Eye (tissue), 1 donor: ENCODE data around the gene STRADB.
A peak's percentile ranks its signal among the peaks of the same experiment; 100 is the strongest.
"Not testable (repeated sequence)": the region's sequence is repeated elsewhere in the genome, so short reads cannot be mapped to it uniquely, and the experiment has no call there.

ENCODE experiments used
- DNase-seq: peaks from one replicate; pipeline ENCODE4 v3.0.0-alpha.2; 2015

Gene STRADB, protein sequence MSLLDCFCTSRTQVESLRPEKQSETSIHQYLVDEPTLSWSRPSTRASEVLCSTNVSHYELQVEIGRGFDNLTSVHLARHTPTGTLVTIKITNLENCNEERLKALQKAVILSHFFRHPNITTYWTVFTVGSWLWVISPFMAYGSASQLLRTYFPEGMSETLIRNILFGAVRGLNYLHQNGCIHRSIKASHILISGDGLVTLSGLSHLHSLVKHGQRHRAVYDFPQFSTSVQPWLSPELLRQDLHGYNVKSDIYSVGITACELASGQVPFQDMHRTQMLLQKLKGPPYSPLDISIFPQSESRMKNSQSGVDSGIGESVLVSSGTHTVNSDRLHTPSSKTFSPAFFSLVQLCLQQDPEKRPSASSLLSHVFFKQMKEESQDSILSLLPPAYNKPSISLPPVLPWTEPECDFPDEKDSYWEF

DNA sequence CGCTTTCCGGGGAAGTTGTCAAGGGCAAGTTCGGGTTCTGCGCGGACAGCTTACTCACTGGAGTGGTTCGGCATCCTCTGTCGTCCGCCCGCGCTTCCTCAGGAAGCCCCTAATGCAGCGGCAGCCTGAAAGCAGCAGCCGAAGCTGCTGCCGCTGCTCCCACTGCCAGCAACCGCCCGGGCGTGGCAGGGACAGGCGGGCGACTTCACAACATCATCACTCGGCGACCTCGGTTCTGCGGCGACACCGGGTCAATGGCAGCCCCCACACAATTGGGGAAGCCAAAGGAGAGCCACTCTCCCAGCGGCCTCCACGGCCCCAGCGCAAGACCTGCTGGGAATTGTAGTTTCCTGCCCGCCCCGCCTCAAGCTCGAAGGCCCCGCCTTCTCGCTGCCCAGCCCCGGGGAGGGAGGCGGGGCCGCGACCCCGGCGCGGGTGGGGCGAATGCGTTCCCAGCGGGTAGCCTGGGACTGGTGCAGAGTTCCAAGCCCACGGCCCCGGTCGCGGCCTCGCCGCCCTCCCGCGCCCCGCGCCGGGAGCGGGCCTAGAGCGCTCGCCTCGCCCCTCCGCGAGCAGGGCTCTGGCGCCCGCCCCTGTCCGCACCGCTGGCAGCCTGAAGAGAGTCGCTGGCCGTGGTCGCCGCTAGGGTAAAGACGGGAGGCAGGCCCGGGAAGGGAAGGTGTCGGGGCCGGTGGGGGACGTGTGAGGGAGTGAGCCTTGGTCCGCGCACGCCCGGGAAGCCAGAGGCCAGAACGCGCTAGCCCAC, at the start of gene STRADB, which contains the start of gene TRAK2:
TSS of gene STRADB (plus strand) at position 449 of the 766 bp plus-strand sequence. CDS start 3,101 bp downstream, outside the sequence.
TSS of gene TRAK2 (minus strand) at position 167 of the 766 bp plus-strand sequence. CDS start 30,951 bp downstream, outside the sequence.
- DNase-seq, result peak; percentile 98

DNA sequence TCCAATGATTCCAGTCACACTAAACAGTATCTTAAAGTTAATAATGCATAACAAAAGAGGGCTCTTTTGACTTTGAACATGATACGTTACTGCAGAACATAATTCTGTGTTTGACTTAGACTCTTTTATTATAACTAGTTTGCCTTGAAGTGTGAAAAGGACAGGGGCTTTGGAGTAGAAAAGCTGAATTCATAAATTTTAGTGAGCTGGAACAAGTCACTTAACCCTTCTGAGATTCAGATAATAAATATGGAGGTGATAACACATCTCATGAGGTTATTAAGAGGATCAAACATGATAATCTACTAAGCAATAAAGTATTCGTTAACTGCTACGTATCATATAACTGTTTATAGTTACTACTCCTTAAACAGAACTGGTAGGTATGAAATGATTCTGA, 49.7 kb upstream of the STRADB start:
- DNase-seq, result no peak

DNA sequence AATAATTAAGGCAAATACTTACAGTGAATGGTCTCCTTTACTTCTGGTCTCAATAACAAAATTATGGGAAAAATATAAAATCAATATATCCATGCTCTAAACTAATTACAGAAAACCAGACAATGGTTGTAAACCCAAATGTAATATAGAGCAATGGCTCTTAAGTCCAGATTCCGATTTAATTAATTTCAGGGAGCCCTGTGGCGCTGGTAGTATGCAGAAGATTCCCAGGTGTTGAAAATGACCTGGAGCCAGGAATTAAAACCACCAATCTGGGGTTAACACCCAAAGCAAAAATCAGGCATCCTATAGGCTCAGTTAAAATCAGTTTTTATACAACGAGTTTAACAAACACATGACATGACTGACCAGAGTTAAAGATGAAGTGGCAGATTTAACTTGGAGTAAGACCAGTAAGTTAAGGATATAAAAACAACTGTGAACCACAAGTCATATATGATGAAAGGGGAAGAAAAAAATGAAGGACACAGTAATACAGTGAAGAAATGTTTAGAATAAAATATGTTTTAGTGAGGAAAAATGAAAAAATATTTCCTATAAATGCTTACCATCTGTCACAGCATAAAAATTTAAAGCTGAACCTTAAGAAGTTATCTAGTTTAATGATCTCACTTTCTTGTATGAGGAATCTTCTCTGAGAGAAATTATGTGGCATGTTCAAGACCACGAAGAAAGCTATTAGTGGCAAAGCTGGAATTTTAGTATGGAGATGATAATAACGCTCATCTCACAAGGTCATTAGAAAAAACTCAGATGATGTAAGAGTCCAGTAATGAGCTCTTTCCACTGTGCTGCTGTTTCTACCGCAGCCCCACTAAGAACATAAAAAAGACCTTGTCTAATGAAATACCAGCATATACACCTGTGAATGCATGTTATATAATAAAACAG, 48.6 kb upstream of the STRADB start:
- no peak for DNase-seq

GRCh38 chr2:201403880-201404279, 47.7 kb upstream of the STRADB start:
- no peak for DNase-seq

DNA sequence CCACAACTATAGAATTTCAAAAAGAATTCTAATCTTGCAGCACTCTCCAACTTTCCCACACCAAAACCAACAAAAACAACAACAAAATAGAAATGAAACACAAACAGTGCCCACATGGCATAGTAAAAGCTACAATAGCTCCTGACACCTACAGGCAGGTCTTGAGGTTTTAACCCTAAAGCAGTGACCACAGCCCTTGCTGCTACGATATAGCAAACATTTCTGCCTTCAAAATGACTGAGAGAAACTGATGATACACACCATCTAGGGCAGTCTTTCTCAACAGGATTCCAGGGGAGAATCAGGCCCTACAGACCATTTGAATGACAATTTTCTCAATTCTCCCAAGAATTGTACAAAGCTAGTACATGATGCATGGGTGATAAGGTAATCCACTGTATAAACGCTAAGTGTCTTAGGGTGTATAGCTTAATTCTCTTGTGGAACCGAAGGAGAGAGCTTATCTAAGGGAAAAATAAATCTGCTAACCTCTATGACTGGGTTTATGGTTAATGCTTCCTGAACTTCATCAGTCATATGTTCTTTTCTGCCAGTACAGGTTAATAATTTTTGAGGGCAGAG, 46.8 kb upstream of the STRADB start:
- no peak for DNase-seq

DNA sequence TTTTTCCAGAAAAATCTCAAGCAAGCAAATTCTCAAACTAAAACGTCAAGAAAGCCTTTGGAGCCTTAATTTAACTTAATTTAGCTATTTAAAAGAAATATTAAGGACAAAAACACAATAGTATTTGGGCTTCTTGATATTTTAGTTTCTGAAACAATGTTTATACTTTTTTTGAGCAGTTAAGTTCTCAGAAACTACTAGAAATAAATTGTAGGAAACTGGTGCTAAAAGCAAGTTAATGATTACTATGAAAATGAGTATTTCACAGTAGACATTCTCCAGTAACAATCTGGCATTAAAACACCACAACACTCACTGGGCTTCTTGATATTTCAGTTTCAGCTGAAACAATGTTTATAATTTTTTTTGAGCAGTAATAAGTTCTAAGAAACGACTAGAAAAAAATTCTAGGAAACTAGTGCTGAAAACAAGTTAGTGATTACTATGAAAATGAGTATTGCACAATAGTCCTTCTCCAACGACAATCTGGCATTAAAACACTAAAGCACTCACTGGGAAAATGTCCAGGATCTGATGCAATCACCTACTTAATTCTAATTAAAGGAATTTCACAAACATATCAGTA, 45.4 kb upstream of the STRADB start:
- no peak for DNase-seq

DNA sequence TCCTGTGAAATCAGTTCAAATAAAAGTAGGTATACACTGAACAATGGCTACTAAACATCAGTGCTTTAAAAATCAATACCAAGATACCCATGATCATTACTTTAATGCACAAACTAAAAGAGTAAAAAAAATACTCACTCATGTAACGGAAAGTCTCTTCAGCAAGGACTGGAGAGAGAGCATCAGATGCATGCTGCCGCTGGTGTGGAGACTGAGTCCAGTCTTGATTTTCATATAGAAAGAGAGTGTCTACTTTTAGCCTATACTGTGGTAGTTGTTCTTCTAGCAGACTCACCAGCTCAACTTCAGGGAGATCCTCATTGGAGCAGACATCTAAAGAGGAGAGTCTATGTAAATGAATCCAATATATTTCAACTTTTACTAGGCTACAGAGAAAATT, 44.3 kb upstream of the STRADB start:
- DNase-seq, result no peak

DNA sequence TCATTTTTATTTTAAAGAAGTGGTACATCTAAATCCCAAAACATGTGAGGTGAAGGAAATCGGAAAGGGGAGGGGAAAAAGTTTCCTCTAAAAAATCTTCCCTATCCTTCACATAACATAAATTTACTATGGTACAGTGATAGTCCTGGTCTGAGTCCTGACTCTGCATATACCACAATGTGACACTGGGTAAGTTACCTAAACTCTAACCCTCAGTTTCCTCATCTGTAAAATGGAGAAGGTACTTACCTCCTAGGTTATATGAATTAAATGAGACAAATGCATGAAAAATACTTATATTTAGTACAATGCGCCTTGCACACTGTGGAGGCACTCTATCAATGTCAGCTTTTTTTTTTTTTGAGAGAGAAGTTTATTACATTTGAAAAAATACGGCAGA, 42.6 kb upstream of the STRADB start:
- no peak for DNase-seq

DNA sequence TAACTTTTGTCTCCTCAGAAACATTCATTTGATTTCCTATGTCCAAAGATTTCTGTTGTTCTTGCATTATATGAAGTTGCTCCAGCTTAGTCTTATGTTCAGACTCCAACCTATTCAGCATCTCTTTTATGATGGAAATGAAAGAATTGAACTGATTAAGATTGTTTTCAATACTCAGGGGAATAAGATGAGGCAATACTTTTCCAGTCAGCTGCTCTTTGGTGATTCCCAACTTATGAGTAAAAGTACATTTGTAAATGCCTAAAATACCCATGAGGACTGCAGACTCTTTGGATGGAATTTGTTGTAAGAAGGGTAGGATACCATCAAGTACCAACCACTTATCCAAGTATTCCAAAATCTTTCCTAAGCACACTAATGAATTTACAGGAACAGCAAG, 40.1 kb upstream of the STRADB start:
- DNase-seq, result no peak

DNA sequence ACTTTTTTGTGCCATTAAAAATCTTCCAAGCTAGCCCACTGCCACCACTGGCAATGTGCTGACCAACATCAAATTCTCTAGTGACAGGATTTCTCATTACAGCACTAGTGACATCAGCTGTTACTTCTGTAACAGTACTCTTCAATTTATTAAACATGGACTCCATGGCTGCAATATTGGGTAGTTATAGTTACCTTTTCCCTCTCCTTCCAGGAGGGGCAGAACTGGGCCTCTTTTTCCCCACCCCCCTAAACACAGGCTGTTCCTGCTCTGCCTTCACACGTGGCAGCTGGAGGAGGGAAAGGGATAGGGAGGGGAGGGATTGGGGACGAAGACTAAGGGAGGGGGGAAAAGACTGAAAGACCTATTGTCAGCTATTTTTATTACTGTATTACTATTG, 38.4 kb upstream of the STRADB start:
- DNase-seq, result no peak

DNA sequence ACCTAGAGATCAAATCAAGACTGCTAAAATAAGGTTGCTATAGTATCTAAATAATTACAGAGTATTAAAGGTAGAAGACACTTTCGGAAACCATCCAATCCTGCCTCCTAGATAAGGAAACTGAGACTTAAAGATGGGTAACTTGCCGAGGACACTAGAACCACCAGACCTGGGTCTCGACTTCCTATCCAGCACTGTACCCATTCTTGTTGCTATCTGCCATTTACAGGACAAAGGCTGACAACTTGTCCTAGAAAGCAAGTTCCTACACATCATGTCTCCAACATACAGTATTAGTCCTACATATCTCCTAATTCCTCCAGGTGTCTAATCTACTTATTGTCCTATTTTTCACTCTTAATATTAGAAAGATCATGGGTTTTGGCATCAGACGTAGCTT, 38.0 kb upstream of the STRADB start:
- no peak for DNase-seq

- no peak for DNase-seq
Observed at GRCh38 chr2:201414099-201415023, 37.2 kb upstream of the STRADB start.

- no peak for DNase-seq
Observed at GRCh38 chr2:201415149-201415548, 36.4 kb upstream of the STRADB start.

DNA sequence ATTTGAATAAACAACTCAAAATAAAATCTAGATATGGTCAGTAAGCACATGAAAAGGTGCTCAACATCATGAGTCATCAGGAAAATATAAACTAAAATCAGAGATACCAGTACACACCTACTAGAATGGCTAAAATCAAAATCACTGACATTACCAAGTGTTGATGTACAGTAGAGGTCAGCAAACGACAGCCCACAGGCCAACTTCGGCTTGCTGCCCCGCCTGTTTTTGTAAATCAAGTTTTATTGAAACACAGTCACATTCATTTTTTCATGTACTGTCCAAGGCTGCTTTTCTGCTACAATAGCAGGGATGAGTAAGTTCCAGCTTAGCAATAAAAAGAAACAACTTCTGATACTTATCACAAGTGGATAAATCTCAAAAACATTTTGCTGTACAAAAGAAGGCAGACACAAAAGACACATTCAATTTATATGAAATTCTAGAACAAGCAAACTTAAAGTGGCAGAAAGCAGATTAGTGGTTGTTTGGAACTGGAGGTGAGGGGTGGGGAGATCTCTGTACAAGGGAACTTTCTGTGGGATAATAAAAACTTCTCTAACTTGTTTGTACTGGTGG, 32.4 kb upstream of the STRADB start:
- DNase-seq, result no peak

- no peak for DNase-seq
Observed at GRCh38 chr2:201419986-201420385, 31.6 kb upstream of the STRADB start.

- DNase-seq, result peak; percentile 42
Observed at GRCh38 chr2:201420442-201421113, 31.0 kb upstream of the STRADB start.

- no peak for DNase-seq
Observed at GRCh38 chr2:201425952-201426351, 25.6 kb upstream of the STRADB start.

GRCh38 chr2:201428366-201428765, 23.2 kb upstream of the STRADB start:
- not testable (repeated sequence) for DNase-seq

DNA sequence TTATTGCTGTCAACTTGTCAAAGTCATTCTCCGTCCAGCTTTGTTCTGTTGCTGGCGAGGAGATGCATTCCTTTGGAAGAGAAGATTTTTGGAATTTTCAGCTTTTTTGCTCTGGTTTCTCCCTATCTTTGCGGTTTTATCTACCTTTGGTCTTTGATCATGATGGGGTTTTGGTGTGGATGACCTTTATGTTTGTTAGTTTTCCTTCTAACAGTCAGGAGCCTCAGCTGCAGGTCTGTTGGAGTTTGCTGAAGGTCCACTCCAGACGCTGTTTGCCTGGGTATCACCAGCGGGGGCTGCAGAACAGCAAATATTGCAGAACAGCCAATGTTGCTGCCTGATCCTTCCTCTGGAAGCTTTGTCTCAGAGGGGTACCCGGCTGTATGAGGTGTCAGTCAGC, 21.7 kb upstream of the STRADB start:
- not testable (repeated sequence) for DNase-seq

- not testable (repeated sequence) for DNase-seq
Observed at GRCh38 chr2:201430322-201430721, 21.2 kb upstream of the STRADB start.
